ENCODE data around the gene TLX3.

The TLX3 gene

GRCh38 chr5:171309276-171310211 lies 496 bp downstream of the TLX3 start:
- ATAC-seq (replicated peaks; ENCODE audit: extremely low read depth, poor library complexity, severe bottlenecking) (no peak), DNase-seq (ENCODE audit: low spot score in 2 of 2) (no peak)
- peaks cover 16% of the 10 kb centered on the region for H3K4me1 Mint-ChIP-seq
- no peak overlapping the region for H3K4me3 Mint-ChIP-seq
- H3K36me3 Mint-ChIP-seq (ENCODE audit: insufficient read depth), result peaks cover 14% of the 10 kb centered on the region
- peaks cover 74% of the 10 kb centered on the region for H3K27me3 Mint-ChIP-seq
- no peaks in the 10 kb centered on the region for H3K9me3 Mint-ChIP-seq
- no peak overlapping the region for H3K27ac Mint-ChIP-seq (ENCODE audit: low read depth)

GRCh38 chr5:171310212-171310818 lies 1.3 kb downstream of the TLX3 start:
- Mint-ChIP-seq H3K4me1 (peaks cover 16% of the 10 kb centered on the region), H3K4me3 (peak overlapping the region; percentile 38), H3K27ac (ENCODE audit: low read depth) (no peak overlapping the region), H3K36me3 (ENCODE audit: insufficient read depth) (peaks cover 14% of the 10 kb centered on the region), H3K9me3 (no peaks in the 10 kb centered on the region), H3K27me3 (peaks cover 67% of the 10 kb centered on the region)
- DNase-seq (ENCODE audit: low spot score in 2 of 2) (no peak), ATAC-seq (replicated peaks; ENCODE audit: extremely low read depth, poor library complexity, severe bottlenecking) (no peak)

- DNase-seq (ENCODE audit: low spot score in 2 of 2) (no peak), ATAC-seq (replicated peaks; ENCODE audit: extremely low read depth, poor library complexity, severe bottlenecking) (no peak)
- no peaks in the 10 kb centered on the region for H3K9me3 Mint-ChIP-seq
- H3K4me1 Mint-ChIP-seq, result peaks cover 16% of the 10 kb centered on the region
- peaks cover 66% of the 10 kb centered on the region for H3K27me3 Mint-ChIP-seq
- H3K36me3 Mint-ChIP-seq (ENCODE audit: insufficient read depth), result peaks cover 14% of the 10 kb centered on the region
- no peak overlapping the region for H3K27ac Mint-ChIP-seq (ENCODE audit: low read depth)
- peak overlapping the region; percentile 38 for H3K4me3 Mint-ChIP-seq
Measured at GRCh38 chr5:171310819-171311321, 1.8 kb downstream of the TLX3 start.

GRCh38 chr5:171311322-171312077 lies 2.5 kb downstream of the TLX3 start:
- H3K36me3 Mint-ChIP-seq (ENCODE audit: insufficient read depth), result peaks cover 14% of the 10 kb centered on the region
- peaks cover 16% of the 10 kb centered on the region for H3K4me1 Mint-ChIP-seq
- H3K27ac Mint-ChIP-seq (ENCODE audit: low read depth), result no peak overlapping the region
- DNase-seq (ENCODE audit: low spot score in 2 of 2) (no peak), ATAC-seq (replicated peaks; ENCODE audit: extremely low read depth, poor library complexity, severe bottlenecking) (no peak)
- peaks cover 66% of the 10 kb centered on the region for H3K27me3 Mint-ChIP-seq
- H3K4me3 Mint-ChIP-seq, result no peak overlapping the region
- H3K9me3 Mint-ChIP-seq, result no peaks in the 10 kb centered on the region

- no peak for DNase-seq (ENCODE audit: low spot score in 2 of 2)
- no peak for ATAC-seq (replicated peaks; ENCODE audit: extremely low read depth, poor library complexity, severe bottlenecking)
- Mint-ChIP-seq H3K27me3 (peaks cover 70% of the 10 kb centered on the region), H3K4me1 (peaks cover 16% of the 10 kb centered on the region), H3K4me3 (peak overlapping the region; percentile 58), H3K27ac (ENCODE audit: low read depth) (no peak overlapping the region), H3K36me3 (ENCODE audit: insufficient read depth) (peaks cover 14% of the 10 kb centered on the region), H3K9me3 (no peaks in the 10 kb centered on the region)
Measured at GRCh38 chr5:171312129-171312974, 3.3 kb downstream of the TLX3 start.

- peaks cover 70% of the 10 kb centered on the region for H3K27me3 Mint-ChIP-seq
- H3K4me3 Mint-ChIP-seq, result peak overlapping the region; percentile 58
- H3K4me1 Mint-ChIP-seq, result peaks cover 16% of the 10 kb centered on the region
- no peak for ATAC-seq (replicated peaks; ENCODE audit: extremely low read depth, poor library complexity, severe bottlenecking)
- DNase-seq (ENCODE audit: low spot score in 2 of 2), result no peak
- no peaks in the 10 kb centered on the region for H3K9me3 Mint-ChIP-seq
- peaks cover 14% of the 10 kb centered on the region for H3K36me3 Mint-ChIP-seq (ENCODE audit: insufficient read depth)
- no peak overlapping the region for H3K27ac Mint-ChIP-seq (ENCODE audit: low read depth)
Measured at GRCh38 chr5:171313481-171314206, 4.6 kb downstream of the TLX3 start.

GRCh38 chr5:171314728-171315385 lies 5.8 kb downstream of the TLX3 start:
- H3K4me1 Mint-ChIP-seq, result peaks cover 16% of the 10 kb centered on the region
- DNase-seq (ENCODE audit: low spot score in 2 of 2) (no peak), ATAC-seq (replicated peaks; ENCODE audit: extremely low read depth, poor library complexity, severe bottlenecking) (no peak)
- peaks cover 78% of the 10 kb centered on the region for H3K27me3 Mint-ChIP-seq
- H3K36me3 Mint-ChIP-seq (ENCODE audit: insufficient read depth), result peaks cover 12% of the 10 kb centered on the region
- H3K9me3 Mint-ChIP-seq, result no peaks in the 10 kb centered on the region
- no peak overlapping the region for H3K4me3 Mint-ChIP-seq
- no peak overlapping the region for H3K27ac Mint-ChIP-seq (ENCODE audit: low read depth)

GRCh38 chr5:171315386-171315891 lies 6.4 kb downstream of the TLX3 start:
- Mint-ChIP-seq H3K4me1 (peaks cover 16% of the 10 kb centered on the region), H3K4me3 (no peak overlapping the region), H3K36me3 (ENCODE audit: insufficient read depth) (peaks cover 9% of the 10 kb centered on the region), H3K9me3 (no peaks in the 10 kb centered on the region), H3K27ac (ENCODE audit: low read depth) (no peak overlapping the region), H3K27me3 (peaks cover 79% of the 10 kb centered on the region)
- DNase-seq (ENCODE audit: low spot score in 2 of 2) (no peak), ATAC-seq (replicated peaks; ENCODE audit: extremely low read depth, poor library complexity, severe bottlenecking) (no peak)

GRCh38 chr5:171315925-171316257 lies 6.8 kb downstream of the TLX3 start:
- Mint-ChIP-seq H3K4me1 (peaks cover 13% of the 10 kb centered on the region), H3K4me3 (no peak overlapping the region), H3K36me3 (ENCODE audit: insufficient read depth) (peaks cover 8% of the 10 kb centered on the region), H3K27me3 (peaks cover 79% of the 10 kb centered on the region), H3K9me3 (no peaks in the 10 kb centered on the region), H3K27ac (ENCODE audit: low read depth) (no peak overlapping the region)
- ATAC-seq (replicated peaks; ENCODE audit: extremely low read depth, poor library complexity, severe bottlenecking), result no peak
- DNase-seq (ENCODE audit: low spot score in 2 of 2), result no peak

- no peak for DNase-seq (ENCODE audit: low spot score in 2 of 2)
- no peaks in the 10 kb centered on the region for H3K9me3 Mint-ChIP-seq
- peaks cover 8% of the 10 kb centered on the region for H3K36me3 Mint-ChIP-seq (ENCODE audit: insufficient read depth)
- H3K4me3 Mint-ChIP-seq, result no peak overlapping the region
- H3K27ac Mint-ChIP-seq (ENCODE audit: low read depth), result no peak overlapping the region
- H3K27me3 Mint-ChIP-seq, result peaks cover 82% of the 10 kb centered on the region
- peaks cover 12% of the 10 kb centered on the region for H3K4me1 Mint-ChIP-seq
- ATAC-seq (replicated peaks; ENCODE audit: extremely low read depth, poor library complexity, severe bottlenecking), result no peak
Measured at GRCh38 chr5:171316258-171317121, 7.4 kb downstream of the TLX3 start.

Measured in central memory CD8-positive, alpha-beta T cell (primary cell).